ENCODE measurements around the gene MRGPRG. TPM values are rescaled to one million over a fixed set of nuclear protein-coding genes. Genes with fewer than 3 reads are reported as not detected.

MRGPRG gene
- total and polyA plus RNA-seq, 2 of the 8 experiments (the other 6 are each of a cell fraction or from before 2014, with no cell fraction given), result not detected

DNA sequence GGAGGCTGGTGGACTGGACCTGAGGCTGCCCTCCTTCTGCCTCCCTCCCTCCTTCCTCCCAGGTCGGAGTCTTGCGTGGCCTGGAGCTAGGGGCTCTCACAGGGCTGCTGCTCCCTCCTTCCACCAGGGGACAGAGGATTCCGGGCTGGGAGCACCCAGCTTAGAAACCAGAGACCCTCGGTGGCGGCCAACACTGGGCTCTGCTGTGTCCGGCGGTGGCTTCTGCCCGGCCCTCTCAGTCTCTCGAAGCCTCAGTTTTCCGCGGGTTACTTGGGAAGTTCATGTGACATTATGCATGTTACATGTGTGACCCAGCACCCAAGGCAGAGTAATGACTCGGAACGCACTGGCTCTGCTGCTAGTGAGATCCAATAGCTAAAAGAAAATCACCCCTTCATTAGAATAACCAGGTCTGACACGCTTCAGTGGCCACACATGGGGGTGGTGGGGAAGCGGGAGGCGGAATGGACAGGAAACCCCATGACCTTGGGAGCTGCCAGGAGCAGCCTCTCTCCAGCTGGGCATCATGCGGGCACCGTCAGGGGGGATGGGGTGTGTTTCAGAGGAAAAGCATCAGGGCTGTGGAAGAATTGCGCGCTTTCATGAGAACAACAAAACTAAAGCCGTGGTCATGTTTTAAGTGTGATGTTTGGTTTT lies 5.9 kb upstream of the MRGPRG start (continued):
- TF ChIP-seq NANOG (IDR thresholded peaks at IDR 0.05; ENCODE audit: insufficient read depth, low read depth, low read length, poor library complexity, severe bottlenecking), result no peak
